ENCODE data around the gene BCL2L2. TPM values are rescaled to one million over a fixed set of nuclear protein-coding genes. Genes with fewer than 3 reads are reported as not detected.

Gene BCL2L2
- total and polyA plus RNA-seq, 9 of the 15 experiments (the other 6 are each of a cell fraction or from before 2014, with no cell fraction given), result 2.6 to 32.5 (median 14.7) TPM

- TF ChIP-seq ZNF740 (CRISPR knock-in tag; IDR thresholded peaks at IDR 0.05), result no peak
- TF ChIP-seq ZNF740 (tag; IDR thresholded peaks at IDR 0.05), result no peak
- no peak for TF ChIP-seq TRIM25 (IDR thresholded peaks at IDR 0.05; ENCODE audit: borderline replicate concordance)
- no peak; the same call in 1 of the 2 replicates for TF ChIP-seq FOXP4 (CRISPR knock-in tag; IDR thresholded peaks at IDR 0.05; ENCODE audit: borderline replicate concordance)
- TF ChIP-seq ATF7 (IDR thresholded peaks at IDR 0.05), result peak; percentile 95
- no peak for TF ChIP-seq PTTG1 (tag; IDR thresholded peaks at IDR 0.05; ENCODE audit: low read depth)
- no peak for TF ChIP-seq ZNF695 (CRISPR knock-in tag; IDR thresholded peaks at IDR 0.05)
- peak; percentile 82 for TF ChIP-seq NCOA1 (IDR thresholded peaks at IDR 0.05; ENCODE audit: low read depth)
- TF ChIP-seq LEF1 (IDR thresholded peaks at IDR 0.05), result no peak
- no peak; the same call in 1 of the 2 replicates for TF ChIP-seq CBFA2T3 (IDR thresholded peaks at IDR 0.05)
- peak; percentile 94 for TF ChIP-seq NR2C2 (CRISPR knock-in tag; IDR thresholded peaks at IDR 0.05)
- TF ChIP-seq NR2C2 (tag; IDR thresholded peaks at IDR 0.05), result peak; percentile 99
- TF ChIP-seq RBM22 (IDR thresholded peaks at IDR 0.05; ENCODE audit: low read depth, low read length, poor library complexity, severe bottlenecking), result no peak
- no peak for TF ChIP-seq ZNF436 (CRISPR knock-in tag; IDR thresholded peaks at IDR 0.05)
- TF ChIP-seq, protein P1, sequence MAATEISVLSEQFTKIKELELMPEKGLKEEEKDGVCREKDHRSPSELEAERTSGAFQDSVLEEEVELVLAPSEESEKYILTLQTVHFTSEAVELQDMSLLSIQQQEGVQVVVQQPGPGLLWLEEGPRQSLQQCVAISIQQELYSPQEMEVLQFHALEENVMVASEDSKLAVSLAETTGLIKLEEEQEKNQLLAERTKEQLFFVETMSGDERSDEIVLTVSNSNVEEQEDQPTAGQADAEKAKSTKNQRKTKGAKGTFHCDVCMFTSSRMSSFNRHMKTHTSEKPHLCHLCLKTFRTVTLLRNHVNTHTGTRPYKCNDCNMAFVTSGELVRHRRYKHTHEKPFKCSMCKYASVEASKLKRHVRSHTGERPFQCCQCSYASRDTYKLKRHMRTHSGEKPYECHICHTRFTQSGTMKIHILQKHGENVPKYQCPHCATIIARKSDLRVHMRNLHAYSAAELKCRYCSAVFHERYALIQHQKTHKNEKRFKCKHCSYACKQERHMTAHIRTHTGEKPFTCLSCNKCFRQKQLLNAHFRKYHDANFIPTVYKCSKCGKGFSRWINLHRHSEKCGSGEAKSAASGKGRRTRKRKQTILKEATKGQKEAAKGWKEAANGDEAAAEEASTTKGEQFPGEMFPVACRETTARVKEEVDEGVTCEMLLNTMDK (IDR thresholded peaks at IDR 0.05; ENCODE audit: borderline replicate concordance, insufficient read depth, low read depth, low read length, poor library complexity, severe bottlenecking), result no peak
- peak; percentile 96 for TF ChIP-seq CREM (IDR thresholded peaks at IDR 0.05; ENCODE audit: low read depth)
- no peak for TF ChIP-seq SMC3 (conservative IDR thresholded peaks at IDR 0.05; ENCODE audit: insufficient read depth, low read depth, low read length)
- TF ChIP-seq, protein P2, sequence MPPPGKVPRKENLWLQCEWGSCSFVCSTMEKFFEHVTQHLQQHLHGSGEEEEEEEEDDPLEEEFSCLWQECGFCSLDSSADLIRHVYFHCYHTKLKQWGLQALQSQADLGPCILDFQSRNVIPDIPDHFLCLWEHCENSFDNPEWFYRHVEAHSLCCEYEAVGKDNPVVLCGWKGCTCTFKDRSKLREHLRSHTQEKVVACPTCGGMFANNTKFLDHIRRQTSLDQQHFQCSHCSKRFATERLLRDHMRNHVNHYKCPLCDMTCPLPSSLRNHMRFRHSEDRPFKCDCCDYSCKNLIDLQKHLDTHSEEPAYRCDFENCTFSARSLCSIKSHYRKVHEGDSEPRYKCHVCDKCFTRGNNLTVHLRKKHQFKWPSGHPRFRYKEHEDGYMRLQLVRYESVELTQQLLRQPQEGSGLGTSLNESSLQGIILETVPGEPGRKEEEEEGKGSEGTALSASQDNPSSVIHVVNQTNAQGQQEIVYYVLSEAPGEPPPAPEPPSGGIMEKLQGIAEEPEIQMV (tag; conservative IDR thresholded peaks at IDR 0.05; ENCODE audit: low read depth), result 0 out of 2 replicates have a peak, but pooled peaks have one; percentile 51
- TF ChIP-seq NUFIP1 (IDR thresholded peaks at IDR 0.05; ENCODE audit: partially characterized antibody), result no peak
Observed at GRCh38 chr14:23320584-23321571, 14.2 kb downstream of the BCL2L2 start, which contains the start of gene PABPN1 (continued).

All from K562 (cell line).